Left lung (tissue), 10 donors: ENCODE data around the gene SOBP. TPM values are rescaled to one million over a fixed set of nuclear protein-coding genes. Genes with fewer than 3 reads are reported as not detected.

Experiments
- ATAC-seq: fragments of 200-7000 bp; cut with Tn5 transposase; one replicate; pipeline ENCODE4 v1.9.1; 2020; ENCODE audit warnings: moderate library complexity
- DNase-seq, 4 donors: peaks; one replicate each; pipeline ENCODE4 v3.0.0-alpha.2; 2013 to 2020
- H3K27ac ChIP-seq, 2 donors: fragments of 200-600 bp; sonication (generic) in 1 of 2; one replicate each; pipeline versions ENCODE4 v1.5.0 to v1.8.0; 2020 to 2021
- H3K27me3 ChIP-seq, 2 donors: fragments of 200-600 bp; sonication (generic) in 1 of 2; one replicate each; pipeline versions ENCODE4 v1.5.0 to v1.8.0; 2020 to 2021
- H3K36me3 ChIP-seq, 2 donors: fragments of 200-600 bp; sonication (generic) in 1 of 2; one replicate each; pipeline versions ENCODE4 v1.5.0 to v1.8.0; 2020 to 2021
- H3K4me1 ChIP-seq, 2 donors: fragments of 200-600 bp; one replicate each; pipeline ENCODE4 v1.8.0; 2021
- H3K4me3 ChIP-seq, 2 donors: fragments of 200-600 bp; sonication (generic) in 1 of 2; one replicate each; pipeline versions ENCODE4 v1.5.0 to v1.8.0; 2020 to 2021; ENCODE audit warnings: mild to moderate bottlenecking in 1 of 2
- H3K9me3 ChIP-seq, 2 donors: fragments of 200-600 bp; sonication (generic) in 1 of 2; one replicate each; pipeline versions ENCODE4 v1.5.0 to v1.8.0; 2020 to 2021
- intact Hi-C, 2 donors: fragments of 100-400 bp; cut with DNase I; formaldehyde crosslinking; loops; one replicate each; pipeline versions ENCODE4 v1.11.2 to v1.14.2; 2022
- polyA plus RNA-seq, 6 donors: library from polyadenylated mRNA; unstranded; fragments of 120-200 nt; gene quantifications; one replicate each; pipeline ENCODE4 v1.2.1, GENCODE V29; 2013; ENCODE audit not compliant: insufficient read length in 6 of 6
- total RNA-seq, 2 donors: library from RNA; stranded (reverse); fragmentation: NEBNext Ultra II Directional; extraction: Animal tissue kit (Norgen Biotek cat#: 25700); gene quantifications; one replicate each; pipeline ENCODE4 v1.2.1, GENCODE V29; 2021
- TF ChIP-seq, protein P1 (sequence below), 2 donors: fragments of 200-600 bp; sonication (generic) in 1 of 2; IDR thresholded peaks; one replicate each; pipeline versions ENCODE4 v1.5.0 to v1.8.0; 2021; ENCODE audit warnings: antibody characterized with exemption in 2 of 2
- donor health status: DM: no; HTN: yes; CAD: no.
- donor health status: DM: no; HTN: no; CAD: no.

The SOBP gene
- total and polyA plus RNA-seq, 8 donors = 6.5 to 11.1 (median 8.1) TPM

GRCh38 chr6:107639511-107639910 lies 149.6 kb downstream of the SOBP start:
- Histone ChIP-seq H3K4me3 (no peak overlapping the region), H3K36me3 (no peaks in the 10 kb centered on the region)

GRCh38 chr6:107641071-107641470 lies 151.2 kb downstream of the SOBP start:
- H3K4me1 ChIP-seq = peaks cover 0 to 22% of the 10 kb centered on the region in 2 donors
- intact Hi-C loops = no loop called here
- no peak overlapping the region for H3K4me3 ChIP-seq
- H3K27me3 ChIP-seq = peaks cover 0 to 6% of the 10 kb centered on the region in 2 donors
- ATAC-seq (no peak), DNase-seq (no peak)
- H3K27ac ChIP-seq = no peak overlapping the region
- H3K36me3 ChIP-seq = no peaks in the 10 kb centered on the region
- TF ChIP-seq, protein P1, sequence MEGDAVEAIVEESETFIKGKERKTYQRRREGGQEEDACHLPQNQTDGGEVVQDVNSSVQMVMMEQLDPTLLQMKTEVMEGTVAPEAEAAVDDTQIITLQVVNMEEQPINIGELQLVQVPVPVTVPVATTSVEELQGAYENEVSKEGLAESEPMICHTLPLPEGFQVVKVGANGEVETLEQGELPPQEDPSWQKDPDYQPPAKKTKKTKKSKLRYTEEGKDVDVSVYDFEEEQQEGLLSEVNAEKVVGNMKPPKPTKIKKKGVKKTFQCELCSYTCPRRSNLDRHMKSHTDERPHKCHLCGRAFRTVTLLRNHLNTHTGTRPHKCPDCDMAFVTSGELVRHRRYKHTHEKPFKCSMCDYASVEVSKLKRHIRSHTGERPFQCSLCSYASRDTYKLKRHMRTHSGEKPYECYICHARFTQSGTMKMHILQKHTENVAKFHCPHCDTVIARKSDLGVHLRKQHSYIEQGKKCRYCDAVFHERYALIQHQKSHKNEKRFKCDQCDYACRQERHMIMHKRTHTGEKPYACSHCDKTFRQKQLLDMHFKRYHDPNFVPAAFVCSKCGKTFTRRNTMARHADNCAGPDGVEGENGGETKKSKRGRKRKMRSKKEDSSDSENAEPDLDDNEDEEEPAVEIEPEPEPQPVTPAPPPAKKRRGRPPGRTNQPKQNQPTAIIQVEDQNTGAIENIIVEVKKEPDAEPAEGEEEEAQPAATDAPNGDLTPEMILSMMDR (IDR thresholded peaks at IDR 0.05) = no peak
- H3K9me3 ChIP-seq = no peaks in the 10 kb centered on the region

More at GRCh38 chr6:107639511-107639910, 149.6 kb downstream of the SOBP start:
- ATAC-seq = no peak
- intact Hi-C loops = no loop called here
- Histone ChIP-seq H3K9me3 (no peaks in the 10 kb centered on the region), H3K27me3 (peaks cover 0 to 22% of the 10 kb centered on the region in 2 donors), H3K27ac (no peak overlapping the region), H3K4me1 (peaks cover 0 to 19% of the 10 kb centered on the region in 2 donors)
- TF ChIP-seq, protein P1 (IDR thresholded peaks at IDR 0.05) = no peak
- no peak for DNase-seq

DNA sequence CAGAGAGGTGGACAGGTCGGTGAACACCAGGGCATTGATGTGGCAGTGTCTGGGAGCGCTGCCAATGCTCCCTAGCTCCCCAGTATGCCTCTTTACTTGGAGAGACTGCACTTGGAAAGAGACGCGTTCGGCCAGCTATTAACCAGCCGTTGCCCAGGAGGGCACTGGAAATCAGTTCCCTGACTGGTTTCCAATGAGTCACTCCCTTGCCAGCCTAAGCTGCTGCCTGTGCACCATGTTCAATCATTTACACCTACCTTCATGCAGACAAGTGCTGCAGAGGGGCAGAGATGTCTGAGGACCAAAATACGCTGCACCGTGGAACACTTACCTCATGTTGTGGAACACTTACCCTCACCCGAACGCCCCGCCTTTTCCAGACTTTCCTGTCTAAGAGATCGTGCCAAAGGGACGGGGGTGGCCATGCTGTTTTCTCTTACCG lies 151.6 kb downstream of the SOBP start:
- Histone ChIP-seq H3K27me3 (peaks cover 0 to 2% of the 10 kb centered on the region in 2 donors), H3K9me3 (no peaks in the 10 kb centered on the region), H3K4me1 (peaks cover 0 to 27% of the 10 kb centered on the region in 2 donors), H3K27ac (no peak overlapping the region), H3K4me3 (no peak overlapping the region), H3K36me3 (no peaks in the 10 kb centered on the region)
- peak in 2 of 4 donors; percentile 77 to 81 for DNase-seq
- TF ChIP-seq, protein P1 (IDR thresholded peaks at IDR 0.05) = no peak
- intact Hi-C loops = no loop called here
- ATAC-seq = peak; percentile 93

DNA sequence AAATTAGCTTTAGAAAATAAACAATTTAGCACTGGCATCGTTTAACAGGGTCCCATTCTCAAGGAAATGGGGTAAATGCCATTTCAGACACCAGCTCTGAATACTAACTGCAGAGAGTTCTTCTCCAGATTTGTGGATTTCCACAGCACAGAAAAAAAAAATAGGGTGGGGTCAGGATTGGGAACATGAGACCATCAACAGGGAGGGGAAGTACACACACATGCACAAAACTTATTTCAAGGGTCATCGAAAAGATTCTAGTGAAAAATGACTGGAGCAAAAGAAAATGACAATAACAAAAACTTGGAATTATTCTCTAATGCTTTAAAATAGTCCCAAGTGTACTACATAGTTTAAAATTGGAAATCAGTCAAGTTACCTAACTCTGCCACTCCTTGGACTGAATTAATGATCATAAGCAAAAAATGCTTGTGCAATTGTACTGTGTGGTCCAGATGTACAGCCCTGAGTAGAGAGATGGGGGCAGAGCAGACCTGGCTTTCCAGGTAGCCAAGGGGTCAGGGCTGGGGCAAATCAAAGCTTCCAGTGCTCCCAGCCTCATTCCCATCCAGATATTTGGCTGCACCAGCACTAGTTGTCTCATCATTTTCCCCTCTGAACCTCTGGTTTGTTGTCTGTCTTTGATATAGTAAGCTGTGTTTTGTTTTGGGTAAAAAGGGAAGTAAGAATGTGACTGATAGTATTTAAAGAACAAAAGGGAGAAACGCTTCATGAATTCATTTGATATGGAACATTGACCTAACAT lies 152.4 kb downstream of the SOBP start:
- TF ChIP-seq, protein P1 (IDR thresholded peaks at IDR 0.05) = no peak
- no peak for DNase-seq
- Histone ChIP-seq H3K27me3 (no peaks in the 10 kb centered on the region), H3K27ac (no peak overlapping the region), H3K4me3 (no peak overlapping the region), H3K9me3 (no peaks in the 10 kb centered on the region), H3K4me1 (peaks cover 0 to 30% of the 10 kb centered on the region in 2 donors), H3K36me3 (no peaks in the 10 kb centered on the region)
- intact Hi-C loops = no loop called here
- ATAC-seq = peak; percentile 20

- TF ChIP-seq, protein P1 (IDR thresholded peaks at IDR 0.05) = no peak
- ATAC-seq (no peak), DNase-seq (no peak)
- intact Hi-C loops = no loop called here
- no peak overlapping the region for H3K4me3 ChIP-seq
- no peak overlapping the region for H3K27ac ChIP-seq
- H3K4me1 ChIP-seq = peaks cover 0 to 30% of the 10 kb centered on the region in 2 donors
- no peaks in the 10 kb centered on the region for H3K27me3 ChIP-seq
- H3K36me3 ChIP-seq = no peaks in the 10 kb centered on the region
- H3K9me3 ChIP-seq = no peaks in the 10 kb centered on the region
These were observed 153.0 kb downstream of the SOBP start for GRCh38 chr6:107642861-107643328.
